Measurements from ENCODE around the gene GSK3B.

DNA sequence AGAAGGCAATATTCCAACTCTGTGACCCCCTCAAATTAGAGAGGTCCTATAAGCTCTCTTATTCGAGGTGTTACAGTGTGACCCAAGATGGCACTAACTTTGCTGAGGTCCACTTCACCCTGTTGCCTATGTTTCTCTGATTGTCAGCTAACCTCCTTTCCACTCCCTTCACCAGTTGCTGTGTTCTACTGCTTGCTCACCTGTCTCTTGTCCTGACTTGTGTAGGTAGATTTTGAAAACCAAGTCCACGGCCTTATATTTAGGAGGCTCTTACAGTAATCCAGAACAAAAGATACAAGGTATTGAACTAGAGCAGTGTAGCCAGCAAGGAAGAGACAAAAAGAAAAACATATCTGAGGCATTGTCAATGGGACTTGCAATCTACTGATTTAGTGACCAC, 20.1 kb upstream of the GSK3B start:
- TF ChIP-seq, protein P1, sequence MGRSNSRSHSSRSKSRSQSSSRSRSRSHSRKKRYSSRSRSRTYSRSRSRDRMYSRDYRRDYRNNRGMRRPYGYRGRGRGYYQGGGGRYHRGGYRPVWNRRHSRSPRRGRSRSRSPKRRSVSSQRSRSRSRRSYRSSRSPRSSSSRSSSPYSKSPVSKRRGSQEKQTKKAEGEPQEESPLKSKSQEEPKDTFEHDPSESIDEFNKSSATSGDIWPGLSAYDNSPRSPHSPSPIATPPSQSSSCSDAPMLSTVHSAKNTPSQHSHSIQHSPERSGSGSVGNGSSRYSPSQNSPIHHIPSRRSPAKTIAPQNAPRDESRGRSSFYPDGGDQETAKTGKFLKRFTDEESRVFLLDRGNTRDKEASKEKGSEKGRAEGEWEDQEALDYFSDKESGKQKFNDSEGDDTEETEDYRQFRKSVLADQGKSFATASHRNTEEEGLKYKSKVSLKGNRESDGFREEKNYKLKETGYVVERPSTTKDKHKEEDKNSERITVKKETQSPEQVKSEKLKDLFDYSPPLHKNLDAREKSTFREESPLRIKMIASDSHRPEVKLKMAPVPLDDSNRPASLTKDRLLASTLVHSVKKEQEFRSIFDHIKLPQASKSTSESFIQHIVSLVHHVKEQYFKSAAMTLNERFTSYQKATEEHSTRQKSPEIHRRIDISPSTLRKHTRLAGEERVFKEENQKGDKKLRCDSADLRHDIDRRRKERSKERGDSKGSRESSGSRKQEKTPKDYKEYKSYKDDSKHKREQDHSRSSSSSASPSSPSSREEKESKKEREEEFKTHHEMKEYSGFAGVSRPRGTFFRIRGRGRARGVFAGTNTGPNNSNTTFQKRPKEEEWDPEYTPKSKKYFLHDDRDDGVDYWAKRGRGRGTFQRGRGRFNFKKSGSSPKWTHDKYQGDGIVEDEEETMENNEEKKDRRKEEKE (IDR thresholded peaks at IDR 0.05), result no peak
- TF ChIP-seq, protein P2, sequence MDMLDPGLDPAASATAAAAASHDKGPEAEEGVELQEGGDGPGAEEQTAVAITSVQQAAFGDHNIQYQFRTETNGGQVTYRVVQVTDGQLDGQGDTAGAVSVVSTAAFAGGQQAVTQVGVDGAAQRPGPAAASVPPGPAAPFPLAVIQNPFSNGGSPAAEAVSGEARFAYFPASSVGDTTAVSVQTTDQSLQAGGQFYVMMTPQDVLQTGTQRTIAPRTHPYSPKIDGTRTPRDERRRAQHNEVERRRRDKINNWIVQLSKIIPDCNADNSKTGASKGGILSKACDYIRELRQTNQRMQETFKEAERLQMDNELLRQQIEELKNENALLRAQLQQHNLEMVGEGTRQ (IDR thresholded peaks at IDR 0.05; ENCODE audit: borderline replicate concordance, low read depth, low read length), result no peak
- TF ChIP-seq CTCF (IDR thresholded peaks at IDR 0.05 in 2 of 3, conservative IDR thresholded peaks at IDR 0.05 in 1 of 3; ENCODE audit: control insufficient read depth in 2 of 3, extremely low read depth in 1 of 3, insufficient read depth in 1 of 3, low read depth in 3 of 3, low read length in 3 of 3) (no peak), MAX (IDR thresholded peaks at IDR 0.05; ENCODE audit: low read depth, low read length) (no peak), BHLHE40 (IDR thresholded peaks at IDR 0.05; ENCODE audit: borderline replicate concordance in 1 of 2, low read depth in 2 of 2, low read length in 1 of 2) (no peak), RCOR1 (conservative IDR thresholded peaks at IDR 0.05; ENCODE audit: low read depth, low read length) (no peak), ZBTB40 (IDR thresholded peaks at IDR 0.05; ENCODE audit: borderline replicate concordance) (no peak), CEBPB (IDR thresholded peaks at IDR 0.05; ENCODE audit: borderline replicate concordance in 1 of 2, low read depth in 2 of 2, low read length in 2 of 2) (no peak), ZBTB4 (CRISPR knock-in tag; IDR thresholded peaks at IDR 0.05) (no peak), DPF2 (IDR thresholded peaks at IDR 0.05) (no peak), SUZ12 (IDR thresholded peaks at IDR 0.05; ENCODE audit: unreplicated experiment) (no peak), CBX5 (IDR thresholded peaks at IDR 0.05; ENCODE audit: low read depth) (no peak)
- TF ChIP-seq, protein P3, sequence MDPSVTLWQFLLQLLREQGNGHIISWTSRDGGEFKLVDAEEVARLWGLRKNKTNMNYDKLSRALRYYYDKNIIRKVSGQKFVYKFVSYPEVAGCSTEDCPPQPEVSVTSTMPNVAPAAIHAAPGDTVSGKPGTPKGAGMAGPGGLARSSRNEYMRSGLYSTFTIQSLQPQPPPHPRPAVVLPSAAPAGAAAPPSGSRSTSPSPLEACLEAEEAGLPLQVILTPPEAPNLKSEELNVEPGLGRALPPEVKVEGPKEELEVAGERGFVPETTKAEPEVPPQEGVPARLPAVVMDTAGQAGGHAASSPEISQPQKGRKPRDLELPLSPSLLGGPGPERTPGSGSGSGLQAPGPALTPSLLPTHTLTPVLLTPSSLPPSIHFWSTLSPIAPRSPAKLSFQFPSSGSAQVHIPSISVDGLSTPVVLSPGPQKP (IDR thresholded peaks at IDR 0.05; ENCODE audit: low read depth, low read length), result no peak
